Mesothelial cell of epicardium (in vitro differentiated cells): ENCODE results near the gene REC114. TPM values are rescaled to one million over a fixed set of nuclear protein-coding genes. Genes with fewer than 3 reads are reported as not detected.
A peak's percentile ranks its signal among the peaks of the same experiment; 100 is the strongest.
"Not testable (repeated sequence)": the region's sequence is repeated elsewhere in the genome, so short reads cannot be mapped to it uniquely, and the experiment has no call there.

ENCODE experiments used
- DNase-seq, 2 experiments: peaks; one replicate each; pipeline ENCODE4 v3.0.0; 2021; ENCODE audit warnings: low spot score in 2 of 2; ENCODE audit not compliant: unreplicated experiment in 2 of 2
- H3K27ac Mint-ChIP-seq: 2 replicates; pipeline ENCODE4 v1.8.0; 2021; ENCODE audit warnings: mixed read lengths
- H3K27me3 Mint-ChIP-seq: 2 replicates; pipeline ENCODE4 v1.8.0; 2021; ENCODE audit warnings: low read depth, mixed read lengths
- H3K36me3 Mint-ChIP-seq: 2 replicates; pipeline ENCODE4 v1.8.0; 2021; ENCODE audit warnings: mixed read lengths
- H3K4me1 Mint-ChIP-seq: 2 replicates; pipeline ENCODE4 v1.8.0; 2021; ENCODE audit warnings: mixed read lengths
- H3K4me3 Mint-ChIP-seq: 2 replicates; pipeline ENCODE4 v1.8.0; 2021; ENCODE audit warnings: mild to moderate bottlenecking, moderate library complexity, mixed read lengths
- H3K9me3 Mint-ChIP-seq: 2 replicates; pipeline ENCODE4 v1.8.0; 2021; ENCODE audit warnings: mixed read lengths
- total RNA-seq: library from RNA; stranded (reverse); gene quantifications from 3 replicates; pipeline ENCODE4 v1.2.1, GENCODE V29; 2021
- TF ChIP-seq, protein P1 (sequence below): fragments of 200-600 bp; sonication (generic); IDR thresholded peaks from one replicate; pipeline ENCODE4 v1.5.0; 2021; ENCODE audit warnings: antibody characterized with exemption; ENCODE audit not compliant: unreplicated experiment

REC114 gene
- total RNA-seq, 1 donor from 2014 or later: not detected

DNA sequence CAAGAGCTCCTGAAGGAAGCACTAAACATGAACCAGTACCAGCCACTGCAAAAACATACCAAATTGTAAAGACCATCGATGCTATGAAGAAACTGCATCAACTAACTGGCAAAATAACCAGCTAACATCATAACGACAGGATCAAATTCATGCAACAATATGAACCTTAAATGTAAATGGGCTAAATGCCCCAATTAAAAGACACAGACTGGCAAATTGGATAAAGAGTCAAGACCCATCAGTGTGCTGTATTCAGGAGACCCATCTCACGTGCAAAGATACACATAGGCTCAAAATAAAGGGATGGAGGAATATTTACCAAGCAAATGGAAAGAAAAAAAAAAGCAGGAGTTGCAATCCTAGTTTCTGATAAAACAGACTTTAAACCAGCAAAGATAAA, 7.0 kb downstream of the REC114 start:
- Mint-ChIP-seq H3K27me3 (peaks cover 29% of the 10 kb centered on the region), H3K9me3 (peaks cover 24% of the 10 kb centered on the region)
- DNase-seq, H3K4me1 Mint-ChIP-seq, H3K36me3 Mint-ChIP-seq, H3K4me3 Mint-ChIP-seq, H3K27ac Mint-ChIP-seq: not testable (repeated sequence)

DNA sequence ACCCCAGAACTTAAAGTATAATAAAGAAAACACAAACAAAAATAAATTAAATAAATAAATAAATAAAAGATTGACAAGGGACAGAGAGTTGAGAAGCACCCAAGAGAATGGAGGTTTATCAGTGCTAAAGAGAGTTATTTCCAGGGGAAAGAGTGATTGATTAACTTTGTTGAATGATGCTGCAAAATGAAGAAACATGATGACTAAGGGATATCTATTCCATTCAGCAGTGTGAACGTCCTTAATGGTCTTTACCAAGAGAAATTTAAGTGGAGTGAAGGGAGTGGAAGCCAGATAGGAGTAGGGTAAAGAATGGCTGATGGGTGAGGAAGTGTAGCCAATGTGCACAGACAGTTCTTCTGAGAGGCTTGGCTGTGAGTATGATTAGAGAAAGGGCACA, 11.1 kb downstream of the REC114 start:
- Mint-ChIP-seq H3K27ac (no peak overlapping the region), H3K4me1 (no peaks in the 10 kb centered on the region), H3K27me3 (peaks cover 16% of the 10 kb centered on the region)

DNA sequence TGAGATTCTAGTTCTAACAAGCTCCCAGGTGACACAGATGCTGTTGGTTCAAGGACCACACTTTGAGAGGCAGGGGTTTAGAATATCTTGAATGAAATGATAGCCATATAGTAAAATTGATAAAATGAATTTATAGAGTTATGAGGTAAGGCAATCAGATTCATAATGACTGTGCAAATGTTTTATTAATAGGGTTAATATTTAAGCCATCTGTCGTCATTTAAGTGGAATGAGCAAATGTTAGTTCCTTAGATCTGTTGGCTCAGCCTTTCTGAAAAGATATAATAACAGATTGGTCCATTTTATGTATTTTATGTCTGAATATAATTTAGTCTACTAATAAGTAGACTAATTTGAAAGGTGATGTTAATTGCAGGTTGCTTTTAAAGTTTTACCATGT, 12.9 kb downstream of the REC114 start:
- Mint-ChIP-seq H3K27me3 (peaks cover 5% of the 10 kb centered on the region), H3K4me3 (no peak overlapping the region), H3K4me1 (no peaks in the 10 kb centered on the region), H3K27ac (no peak overlapping the region), H3K36me3 (no peaks in the 10 kb centered on the region), H3K9me3 (peaks cover 11% of the 10 kb centered on the region)
- TF ChIP-seq, protein P1, sequence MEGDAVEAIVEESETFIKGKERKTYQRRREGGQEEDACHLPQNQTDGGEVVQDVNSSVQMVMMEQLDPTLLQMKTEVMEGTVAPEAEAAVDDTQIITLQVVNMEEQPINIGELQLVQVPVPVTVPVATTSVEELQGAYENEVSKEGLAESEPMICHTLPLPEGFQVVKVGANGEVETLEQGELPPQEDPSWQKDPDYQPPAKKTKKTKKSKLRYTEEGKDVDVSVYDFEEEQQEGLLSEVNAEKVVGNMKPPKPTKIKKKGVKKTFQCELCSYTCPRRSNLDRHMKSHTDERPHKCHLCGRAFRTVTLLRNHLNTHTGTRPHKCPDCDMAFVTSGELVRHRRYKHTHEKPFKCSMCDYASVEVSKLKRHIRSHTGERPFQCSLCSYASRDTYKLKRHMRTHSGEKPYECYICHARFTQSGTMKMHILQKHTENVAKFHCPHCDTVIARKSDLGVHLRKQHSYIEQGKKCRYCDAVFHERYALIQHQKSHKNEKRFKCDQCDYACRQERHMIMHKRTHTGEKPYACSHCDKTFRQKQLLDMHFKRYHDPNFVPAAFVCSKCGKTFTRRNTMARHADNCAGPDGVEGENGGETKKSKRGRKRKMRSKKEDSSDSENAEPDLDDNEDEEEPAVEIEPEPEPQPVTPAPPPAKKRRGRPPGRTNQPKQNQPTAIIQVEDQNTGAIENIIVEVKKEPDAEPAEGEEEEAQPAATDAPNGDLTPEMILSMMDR: no peak
- no peak for DNase-seq

More for the DNA sequence above, 11.1 kb downstream of the REC114 start:
- no peak for DNase-seq
- TF ChIP-seq, protein P1: no peak
- Mint-ChIP-seq H3K36me3 (no peaks in the 10 kb centered on the region), H3K4me3 (no peak overlapping the region), H3K9me3 (peaks cover 23% of the 10 kb centered on the region)

DNA sequence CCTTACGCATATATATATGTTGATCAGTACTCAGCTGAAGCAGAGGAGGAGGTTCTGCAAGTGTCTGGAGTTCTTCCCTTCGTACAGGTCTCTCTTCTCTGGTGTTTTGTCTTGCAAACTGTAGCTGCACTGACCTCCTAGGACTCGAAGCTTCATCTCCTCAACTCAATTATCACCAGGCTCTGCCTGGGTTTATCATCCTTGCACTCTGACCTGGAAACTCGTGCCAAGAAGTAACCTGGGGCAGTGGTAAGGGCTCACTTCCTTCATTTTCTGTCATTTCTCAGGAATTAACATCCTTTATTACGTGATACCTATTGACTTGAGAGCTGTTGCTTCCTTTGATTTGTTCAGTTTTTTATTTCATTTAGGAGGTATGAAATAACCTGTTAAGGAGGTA, 14.4 kb downstream of the REC114 start:
- Mint-ChIP-seq H3K36me3 (no peaks in the 10 kb centered on the region), H3K4me3 (no peak overlapping the region), H3K4me1 (no peaks in the 10 kb centered on the region), H3K27ac (no peak overlapping the region), H3K27me3 (peaks cover 7% of the 10 kb centered on the region), H3K9me3 (peaks cover 2% of the 10 kb centered on the region)
- TF ChIP-seq, protein P1: no peak
- no peak for DNase-seq

DNA sequence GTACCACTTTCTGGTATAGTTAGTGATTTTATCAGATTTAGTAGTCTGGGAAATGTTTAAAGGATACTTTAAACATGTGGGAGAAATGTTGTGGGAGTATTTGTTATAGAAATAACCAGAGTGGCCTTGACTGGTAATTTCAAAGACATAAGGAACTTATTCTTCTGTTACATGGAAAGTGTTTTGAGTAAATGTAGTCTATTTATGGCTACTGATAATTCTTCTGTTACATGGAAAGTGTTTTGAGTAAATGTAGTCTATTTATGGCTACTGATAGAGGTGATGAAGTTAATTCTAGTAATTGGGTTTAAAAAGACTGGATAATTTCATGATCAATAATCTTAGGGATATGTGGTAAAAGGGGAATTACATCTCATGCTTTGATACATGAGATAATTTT, 17.7 kb downstream of the REC114 start:
- no peaks in the 10 kb centered on the region for H3K4me1 Mint-ChIP-seq
- DNase-seq: no peak
- TF ChIP-seq, protein P1: no peak
- H3K27ac Mint-ChIP-seq: no peak overlapping the region
- no peak overlapping the region for H3K4me3 Mint-ChIP-seq
- no peaks in the 10 kb centered on the region for H3K9me3 Mint-ChIP-seq
- H3K36me3 Mint-ChIP-seq: no peaks in the 10 kb centered on the region
- H3K27me3 Mint-ChIP-seq: peaks cover 17% of the 10 kb centered on the region

DNA sequence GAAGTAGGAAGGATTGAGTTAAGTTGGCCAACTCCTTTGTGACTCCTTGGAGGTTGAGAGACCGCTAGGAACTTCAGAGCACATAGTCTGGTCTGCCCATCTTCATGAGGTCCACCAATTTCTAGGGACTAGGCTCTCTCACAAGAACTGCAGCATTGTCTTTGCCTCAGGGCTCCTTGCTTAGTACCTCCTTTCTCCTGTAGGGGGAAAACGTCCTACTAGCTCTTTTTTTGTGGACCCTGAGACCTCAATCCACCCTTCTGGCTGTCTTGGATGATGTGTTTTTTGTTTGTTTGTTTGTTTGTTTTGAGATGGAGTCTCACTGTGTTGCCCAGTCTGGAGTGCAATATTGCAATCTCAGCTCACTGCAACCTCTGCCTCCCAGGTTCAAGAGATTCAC, 21.6 kb downstream of the REC114 start:
- TF ChIP-seq, protein P1: peak; percentile 33
- Mint-ChIP-seq H3K4me1 (no peaks in the 10 kb centered on the region), H3K27ac (no peak overlapping the region), H3K27me3 (peaks cover 20% of the 10 kb centered on the region), H3K36me3 (no peaks in the 10 kb centered on the region), H3K4me3 (no peak overlapping the region), H3K9me3 (no peaks in the 10 kb centered on the region)
- no peak for DNase-seq
